ENCODE measurements around the gene ADAMTSL5. TPM values are rescaled to one million over a fixed set of nuclear protein-coding genes. Genes with fewer than 3 reads are reported as not detected.

The ADAMTSL5 gene
- total and polyA plus RNA-seq, 8 donors = 1.1 to 29.5 (median 1.8) TPM; not detected in 2

GRCh38 chr19:1475751-1476437 lies 36.9 kb downstream of the ADAMTSL5 start:
- intact Hi-C loops (cut with DNase I; ENCODE audit: low total_unique reads) = no loop called here
- DNase-seq = no peak
- Histone ChIP-seq H3K27me3 (peaks cover 14 to 55% (median 30%) of the 10 kb centered on the region in 3 donors), H3K9me3 (no peaks in the 10 kb centered on the region), H3K4me1 (peaks cover 34 to 63% (median 58%) of the 10 kb centered on the region in 4 donors), H3K4me3 (no peak overlapping the region), H3K36me3 (peaks cover 0 to 34% (median 27%) of the 10 kb centered on the region in 4 donors), H3K27ac (no peak overlapping the region)
- TF ChIP-seq, protein P1, sequence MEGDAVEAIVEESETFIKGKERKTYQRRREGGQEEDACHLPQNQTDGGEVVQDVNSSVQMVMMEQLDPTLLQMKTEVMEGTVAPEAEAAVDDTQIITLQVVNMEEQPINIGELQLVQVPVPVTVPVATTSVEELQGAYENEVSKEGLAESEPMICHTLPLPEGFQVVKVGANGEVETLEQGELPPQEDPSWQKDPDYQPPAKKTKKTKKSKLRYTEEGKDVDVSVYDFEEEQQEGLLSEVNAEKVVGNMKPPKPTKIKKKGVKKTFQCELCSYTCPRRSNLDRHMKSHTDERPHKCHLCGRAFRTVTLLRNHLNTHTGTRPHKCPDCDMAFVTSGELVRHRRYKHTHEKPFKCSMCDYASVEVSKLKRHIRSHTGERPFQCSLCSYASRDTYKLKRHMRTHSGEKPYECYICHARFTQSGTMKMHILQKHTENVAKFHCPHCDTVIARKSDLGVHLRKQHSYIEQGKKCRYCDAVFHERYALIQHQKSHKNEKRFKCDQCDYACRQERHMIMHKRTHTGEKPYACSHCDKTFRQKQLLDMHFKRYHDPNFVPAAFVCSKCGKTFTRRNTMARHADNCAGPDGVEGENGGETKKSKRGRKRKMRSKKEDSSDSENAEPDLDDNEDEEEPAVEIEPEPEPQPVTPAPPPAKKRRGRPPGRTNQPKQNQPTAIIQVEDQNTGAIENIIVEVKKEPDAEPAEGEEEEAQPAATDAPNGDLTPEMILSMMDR (IDR thresholded peaks at IDR 0.05) = no peak
- no peak for TF ChIP-seq POLR2AphosphoS5 (IDR thresholded peaks at IDR 0.05)
- TF ChIP-seq POLR2A (IDR thresholded peaks at IDR 0.05) = no peak
- no peak for TF ChIP-seq EP300 (IDR thresholded peaks at IDR 0.05)
- WGBS, 5 donors = 82 to 97% (median 92%) methylated on average over 15 to 31 of the region's 31 CpGs

DNA sequence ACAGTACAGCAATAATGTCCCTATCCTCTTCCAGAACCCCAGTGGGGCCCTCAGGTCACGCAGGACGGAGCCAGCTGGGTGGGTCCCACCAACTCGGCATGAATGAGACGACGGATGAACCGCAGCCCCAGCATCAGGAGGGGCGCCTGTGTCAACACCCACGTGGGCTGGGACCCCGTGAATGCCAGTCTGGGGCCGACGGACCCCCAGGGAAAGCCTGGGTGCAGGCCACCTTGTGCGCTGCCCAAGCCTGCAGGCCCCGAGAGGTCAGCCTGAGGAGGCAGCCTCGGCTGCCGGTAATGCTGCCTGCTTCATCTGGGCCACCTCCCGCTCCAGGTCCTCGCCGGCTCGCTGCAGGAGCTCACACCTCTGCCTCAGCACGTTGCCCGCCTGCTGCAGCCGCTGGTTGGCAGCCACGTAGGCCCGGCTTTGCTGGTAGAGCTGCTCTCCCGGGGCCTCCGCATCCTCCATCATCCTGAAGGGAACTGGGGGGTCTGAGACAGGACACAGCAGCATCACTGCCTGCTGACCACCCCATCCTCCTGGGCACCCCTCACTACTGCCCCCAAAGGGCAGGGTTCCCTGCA lies 38.0 kb downstream of the ADAMTSL5 start:
- Histone ChIP-seq H3K36me3 (peaks cover 0 to 34% (median 27%) of the 10 kb centered on the region in 4 donors), H3K27ac (no peak overlapping the region), H3K9me3 (no peaks in the 10 kb centered on the region), H3K4me3 (no peak overlapping the region), H3K27me3 (peaks cover 21 to 65% (median 40%) of the 10 kb centered on the region in 3 donors), H3K4me1 (peaks cover 44 to 73% (median 68%) of the 10 kb centered on the region in 4 donors)
- TF ChIP-seq EP300 (IDR thresholded peaks at IDR 0.05) = no peak
- no peak for TF ChIP-seq POLR2AphosphoS5 (IDR thresholded peaks at IDR 0.05)
- TF ChIP-seq, protein P1 (IDR thresholded peaks at IDR 0.05) = no peak
- no peak for TF ChIP-seq POLR2A (IDR thresholded peaks at IDR 0.05)
- intact Hi-C loops (cut with DNase I; ENCODE audit: low total_unique reads) = no loop called here
- DNase-seq = no peak
- 86 to 92% (median 89%) methylated on average over 12 to 26 of the region's 26 CpGs for WGBS, 5 donors

- WGBS, 5 donors = 68 to 77% (median 76%) methylated on average over 14 to 31 of the region's 31 CpGs
- Histone ChIP-seq H3K36me3 (peaks cover 0 to 34% (median 27%) of the 10 kb centered on the region in 4 donors), H3K27me3 (peaks cover 25 to 72% (median 45%) of the 10 kb centered on the region in 3 donors), H3K9me3 (no peaks in the 10 kb centered on the region), H3K27ac (no peak overlapping the region), H3K4me3 (no peak overlapping the region), H3K4me1 (peaks cover 44 to 71% (median 66%) of the 10 kb centered on the region in 4 donors)
- no peak for DNase-seq
- intact Hi-C loops (cut with DNase I; ENCODE audit: low total_unique reads) = no loop called here
- TF ChIP-seq, protein P1 (IDR thresholded peaks at IDR 0.05) = no peak
- TF ChIP-seq POLR2A (IDR thresholded peaks at IDR 0.05) = no peak
- no peak for TF ChIP-seq EP300 (IDR thresholded peaks at IDR 0.05)
- no peak for TF ChIP-seq POLR2AphosphoS5 (IDR thresholded peaks at IDR 0.05)
These were observed 38.6 kb downstream of the ADAMTSL5 start for GRCh38 chr19:1474011-1474764.

Data from stomach (tissue), 9 donors.